PC-3 (cell line): ENCODE data around the gene ANAPC7.

Source experiments
- EZH2 ChIP-seq: fragments of 300-600 bp; sonication (generic); IDR thresholded peaks from one replicate; pipeline ENCODE4 v1.6.1; 2017; ENCODE audit warnings: antibody characterized with exemption, mild to moderate bottlenecking, low read length; ENCODE audit not compliant: unreplicated experiment
- EZH2phosphoT487 ChIP-seq: fragments of 300-600 bp; sonication (generic); IDR thresholded peaks from 2 replicates; pipeline ENCODE4 v1.6.1; 2018; ENCODE audit warnings: mild to moderate bottlenecking, antibody characterized with exemption, low read length, borderline replicate concordance
- TF ChIP-seq, protein P1 (sequence below): fragments of 300-600 bp; sonication (generic); conservative IDR thresholded peaks from 2 replicates; pipeline ENCODE4 v1.5.1; 2017; ENCODE audit warnings: antibody characterized with exemption, low read depth, mild to moderate bottlenecking, low read length

DNA sequence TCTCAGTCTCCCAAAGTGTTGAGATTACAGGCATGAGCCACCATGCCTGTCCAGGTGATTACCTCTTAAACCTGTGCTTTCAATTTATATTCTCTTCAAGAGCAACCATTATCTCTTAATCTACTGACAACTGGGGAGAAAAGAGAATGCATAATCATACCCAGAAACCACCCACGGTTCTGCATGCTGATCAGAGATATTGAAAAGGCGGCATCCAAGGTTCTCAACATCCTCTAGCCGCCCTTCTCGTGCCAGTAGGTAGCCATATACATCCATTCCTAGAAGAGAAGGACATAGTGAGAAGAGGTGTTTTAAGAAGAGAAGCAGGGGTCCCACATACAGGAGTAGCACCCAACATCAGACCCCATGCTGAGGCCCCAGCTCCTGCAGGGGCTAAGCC, 20.8 kb downstream of the ANAPC7 start:
- TF ChIP-seq, protein P1, sequence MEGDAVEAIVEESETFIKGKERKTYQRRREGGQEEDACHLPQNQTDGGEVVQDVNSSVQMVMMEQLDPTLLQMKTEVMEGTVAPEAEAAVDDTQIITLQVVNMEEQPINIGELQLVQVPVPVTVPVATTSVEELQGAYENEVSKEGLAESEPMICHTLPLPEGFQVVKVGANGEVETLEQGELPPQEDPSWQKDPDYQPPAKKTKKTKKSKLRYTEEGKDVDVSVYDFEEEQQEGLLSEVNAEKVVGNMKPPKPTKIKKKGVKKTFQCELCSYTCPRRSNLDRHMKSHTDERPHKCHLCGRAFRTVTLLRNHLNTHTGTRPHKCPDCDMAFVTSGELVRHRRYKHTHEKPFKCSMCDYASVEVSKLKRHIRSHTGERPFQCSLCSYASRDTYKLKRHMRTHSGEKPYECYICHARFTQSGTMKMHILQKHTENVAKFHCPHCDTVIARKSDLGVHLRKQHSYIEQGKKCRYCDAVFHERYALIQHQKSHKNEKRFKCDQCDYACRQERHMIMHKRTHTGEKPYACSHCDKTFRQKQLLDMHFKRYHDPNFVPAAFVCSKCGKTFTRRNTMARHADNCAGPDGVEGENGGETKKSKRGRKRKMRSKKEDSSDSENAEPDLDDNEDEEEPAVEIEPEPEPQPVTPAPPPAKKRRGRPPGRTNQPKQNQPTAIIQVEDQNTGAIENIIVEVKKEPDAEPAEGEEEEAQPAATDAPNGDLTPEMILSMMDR, result no peak
- TF ChIP-seq EZH2, result no peak
- TF ChIP-seq EZH2phosphoT487, result no peak
